Upper lobe of left lung (tissue), 6 donors: ENCODE data around the gene PCBP3. TPM values are rescaled to one million over a fixed set of nuclear protein-coding genes. Genes with fewer than 3 reads are reported as not detected.
A peak's percentile ranks its signal among the peaks of the same experiment; 100 is the strongest.

ENCODE experiments used
- ATAC-seq, 2 donors: fragments of 200-7000 bp; cut with Tn5 transposase; one replicate each; pipeline ENCODE4 v1.9.1; 2022; ENCODE audit warnings: mild to moderate bottlenecking in 2 of 2, moderate library complexity in 2 of 2; ENCODE audit not compliant: low FRiP score in 2 of 2
- DNase-seq, 2 donors: peaks; one replicate each; pipeline ENCODE4 v3.0.0-alpha.2; 2019 to 2020
- H3K27ac ChIP-seq, 4 donors: fragments of 200-600 bp; sonication (generic); one replicate each; pipeline ENCODE4 v1.5.1; 2016 to 2019
- H3K27me3 ChIP-seq, 4 donors: fragments of 200-600 bp; sonication (generic); one replicate each; pipeline ENCODE4 v1.5.1; 2017 to 2019
- H3K36me3 ChIP-seq, 4 donors: fragments of 200-600 bp; sonication (generic); one replicate each; pipeline ENCODE4 v1.5.1; 2016 to 2019
- H3K4me1 ChIP-seq, 4 donors: fragments of 200-600 bp; sonication (generic); one replicate each; pipeline ENCODE4 v1.5.1; 2018 to 2019
- H3K4me3 ChIP-seq, 4 donors: fragments of 200-600 bp; sonication (generic); one replicate each; pipeline ENCODE4 v1.5.1; 2017 to 2019; ENCODE audit warnings: mild to moderate bottlenecking in 2 of 4, moderate library complexity in 1 of 4
- H3K9me3 ChIP-seq, 4 donors: fragments of 200-600 bp; sonication (generic); one replicate each; pipeline ENCODE4 v1.5.1; 2018 to 2019
- EP300 ChIP-seq, 4 donors: sonication (generic); formaldehyde crosslinking; IDR thresholded peaks; one replicate each; pipeline ENCODE4 v1.5.1; 2017; ENCODE audit warnings: antibody characterized with exemption in 4 of 4, control low read depth in 2 of 4
- POLR2A ChIP-seq, 4 donors: fragments of 450-650 bp; IDR thresholded peaks; one replicate each; pipeline ENCODE4 v1.5.1; 2016 to 2017; ENCODE audit warnings: antibody characterized with exemption in 4 of 4, mild to moderate bottlenecking in 2 of 4
- POLR2AphosphoS5 ChIP-seq, 2 donors: sonication (generic); formaldehyde crosslinking; IDR thresholded peaks; one replicate each; pipeline ENCODE4 v1.5.1; 2017; ENCODE audit warnings: antibody characterized with exemption in 2 of 2
- WGBS, 2 donors: methylation state at CpG; one replicate each; pipeline ENCODE4 v1.1.5; 2017 to 2018; 5-methylcytosine and 5-hydroxymethylcytosine counted together
- total RNA-seq, 6 donors: library from RNA; depleted of rRNA in 4 of 6; stranded (reverse); fragments of >200 nt in 4 of 6; gene quantifications; one replicate each; pipeline versions ENCODE4 v1.1.0 to v1.2.1, GENCODE V29; 2016 to 2021
- TF ChIP-seq, protein P1 (sequence below), 6 experiments: fragments of 450-650 bp in 4 of 6; fragments of 200-600 bp in 2 of 6; sonication (generic) in 2 of 6; IDR thresholded peaks; one replicate each; pipeline ENCODE4 v1.5.1; 2016 to 2019; ENCODE audit warnings: antibody characterized with exemption in 6 of 6
- donor health status: DM: no; HTN: no; CAD: no; lungs with moderate emphysema.
- donor health status: DM: no; HTN: yes; CAD: no; lungs with severe emphysema.

Gene PCBP3
- total RNA-seq, 6 donors from 2014 or later, result 0.78 to 10.5 (median 3.3) TPM

DNA sequence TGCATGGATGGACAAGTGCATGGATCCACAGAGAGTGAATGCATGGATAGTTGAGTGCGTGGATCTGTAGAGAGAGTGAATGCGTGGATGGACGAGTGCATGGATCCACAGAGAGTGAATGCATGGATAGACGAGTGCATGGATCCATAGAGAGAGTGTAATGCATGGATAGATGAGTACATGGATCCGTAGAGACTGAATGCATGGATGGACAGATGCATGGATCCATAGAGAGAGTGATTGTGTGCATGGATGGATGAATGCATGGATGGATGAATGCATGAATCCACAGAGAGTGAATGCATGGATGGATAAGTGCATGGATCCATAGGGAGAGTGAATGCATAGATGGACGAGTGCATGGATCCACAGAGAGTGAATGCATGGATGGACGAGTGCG is 153.8 kb downstream of the PCBP3 start:
- H3K9me3 ChIP-seq, result no peaks in the 10 kb centered on the region
- H3K4me3 ChIP-seq, result no peak overlapping the region
- DNase-seq, result no peak
- H3K27ac ChIP-seq, result no peak overlapping the region
- H3K4me1 ChIP-seq, result no peaks in the 10 kb centered on the region
- ATAC-seq, result peak in 1 of 2 donors; percentile 49
- H3K27me3 ChIP-seq, result no peaks in the 10 kb centered on the region
- TF ChIP-seq, protein P1, sequence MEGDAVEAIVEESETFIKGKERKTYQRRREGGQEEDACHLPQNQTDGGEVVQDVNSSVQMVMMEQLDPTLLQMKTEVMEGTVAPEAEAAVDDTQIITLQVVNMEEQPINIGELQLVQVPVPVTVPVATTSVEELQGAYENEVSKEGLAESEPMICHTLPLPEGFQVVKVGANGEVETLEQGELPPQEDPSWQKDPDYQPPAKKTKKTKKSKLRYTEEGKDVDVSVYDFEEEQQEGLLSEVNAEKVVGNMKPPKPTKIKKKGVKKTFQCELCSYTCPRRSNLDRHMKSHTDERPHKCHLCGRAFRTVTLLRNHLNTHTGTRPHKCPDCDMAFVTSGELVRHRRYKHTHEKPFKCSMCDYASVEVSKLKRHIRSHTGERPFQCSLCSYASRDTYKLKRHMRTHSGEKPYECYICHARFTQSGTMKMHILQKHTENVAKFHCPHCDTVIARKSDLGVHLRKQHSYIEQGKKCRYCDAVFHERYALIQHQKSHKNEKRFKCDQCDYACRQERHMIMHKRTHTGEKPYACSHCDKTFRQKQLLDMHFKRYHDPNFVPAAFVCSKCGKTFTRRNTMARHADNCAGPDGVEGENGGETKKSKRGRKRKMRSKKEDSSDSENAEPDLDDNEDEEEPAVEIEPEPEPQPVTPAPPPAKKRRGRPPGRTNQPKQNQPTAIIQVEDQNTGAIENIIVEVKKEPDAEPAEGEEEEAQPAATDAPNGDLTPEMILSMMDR (IDR thresholded peaks at IDR 0.05), result no peak
- no peaks in the 10 kb centered on the region for H3K36me3 ChIP-seq
- 54 to 63% methylated on average over 8 of the region's 8 CpGs for WGBS, 2 donors

DNA sequence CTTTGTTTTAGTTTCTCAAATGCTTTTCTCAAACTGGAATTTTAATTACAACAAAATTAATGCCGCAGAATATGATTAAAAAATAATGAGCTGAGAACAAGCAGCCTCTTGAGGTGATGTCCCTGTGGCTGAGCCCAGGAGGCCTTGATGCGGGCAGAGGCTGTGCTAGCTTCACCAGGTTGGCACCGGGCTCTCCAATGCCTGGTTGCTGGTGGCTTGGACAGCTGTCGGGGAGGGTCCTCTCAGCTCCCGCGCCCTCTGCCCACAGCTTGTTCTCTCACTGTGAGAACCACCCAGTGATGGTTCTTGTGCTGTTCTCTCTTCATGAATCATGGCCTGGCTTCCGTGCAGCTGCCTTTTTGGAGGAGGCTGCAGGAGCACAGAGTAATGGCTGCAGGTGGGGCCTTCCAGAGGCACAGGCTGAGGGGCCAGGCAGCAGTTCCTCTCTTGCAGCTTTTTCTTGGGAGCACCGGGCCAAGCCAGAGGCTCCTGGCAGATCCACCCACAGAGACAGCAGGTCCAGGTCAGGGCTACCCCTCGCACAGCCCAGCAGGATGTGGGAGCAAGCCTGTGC is 156.3 kb downstream of the PCBP3 start:
- no peaks in the 10 kb centered on the region for H3K36me3 ChIP-seq
- DNase-seq (no peak), ATAC-seq (no peak)

DNA sequence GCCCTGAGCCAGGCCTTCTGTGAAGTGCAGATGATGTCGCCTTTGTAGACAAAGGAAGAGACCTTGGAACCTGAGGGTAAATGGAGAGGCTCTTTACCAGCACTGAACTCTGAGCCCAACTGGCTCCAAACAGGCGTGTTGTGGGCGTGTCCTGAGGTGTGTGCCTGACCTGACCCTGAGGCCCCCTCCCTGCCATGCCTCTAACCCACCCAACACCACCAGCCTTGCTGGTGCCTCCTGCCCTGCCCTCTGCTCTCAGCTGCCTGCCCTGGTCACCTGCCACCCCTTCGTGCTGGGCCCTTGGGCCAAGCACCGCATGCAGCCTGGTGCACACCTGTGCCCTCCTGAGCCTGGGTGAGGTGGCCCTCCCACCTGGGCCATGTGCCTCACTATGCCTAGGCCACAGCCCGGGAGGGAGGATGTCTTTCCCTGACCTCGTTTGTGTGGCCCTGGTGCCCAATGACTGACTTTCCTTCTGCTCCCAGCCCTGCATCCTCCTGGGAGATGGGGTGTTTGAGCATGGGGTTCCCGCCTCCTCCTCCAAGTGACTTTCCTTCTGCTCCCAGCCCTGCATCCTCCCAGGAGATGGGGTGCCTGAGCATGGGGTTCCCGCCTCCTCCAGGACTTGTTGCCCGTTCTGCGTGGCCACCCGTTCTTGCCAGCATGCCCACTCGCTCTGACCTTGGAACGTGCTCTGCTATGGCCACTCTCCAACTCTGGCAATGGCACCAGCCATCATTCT is 157.0 kb downstream of the PCBP3 start:
- DNase-seq (no peak), ATAC-seq (peak; percentile 8 to 19)
- H3K4me1 ChIP-seq, result no peaks in the 10 kb centered on the region
- no peaks in the 10 kb centered on the region for H3K9me3 ChIP-seq
- H3K27ac ChIP-seq, result no peak overlapping the region
- H3K27me3 ChIP-seq, result no peaks in the 10 kb centered on the region
- TF ChIP-seq POLR2A (IDR thresholded peaks at IDR 0.05) (no peak), EP300 (IDR thresholded peaks at IDR 0.05) (no peak), POLR2AphosphoS5 (IDR thresholded peaks at IDR 0.05) (no peak)
- TF ChIP-seq, protein P1 (IDR thresholded peaks at IDR 0.05), result no peak
- WGBS, 2 donors, result 84 to 96% methylated on average over 8 to 14 of the region's 14 CpGs
- H3K36me3 ChIP-seq, result no peaks in the 10 kb centered on the region
- H3K4me3 ChIP-seq, result no peak overlapping the region

More for the DNA sequence above, 156.3 kb downstream of the PCBP3 start:
- TF ChIP-seq, protein P1 (IDR thresholded peaks at IDR 0.05), result no peak
- TF ChIP-seq POLR2AphosphoS5 (IDR thresholded peaks at IDR 0.05) (no peak), EP300 (IDR thresholded peaks at IDR 0.05) (no peak), POLR2A (IDR thresholded peaks at IDR 0.05) (no peak)
- 79% methylated on average over 8 to 9 of the region's 9 CpGs for WGBS, 2 donors
- Histone ChIP-seq H3K27ac (no peak overlapping the region), H3K4me1 (no peaks in the 10 kb centered on the region), H3K9me3 (no peaks in the 10 kb centered on the region), H3K27me3 (no peaks in the 10 kb centered on the region), H3K4me3 (no peak overlapping the region)

DNA sequence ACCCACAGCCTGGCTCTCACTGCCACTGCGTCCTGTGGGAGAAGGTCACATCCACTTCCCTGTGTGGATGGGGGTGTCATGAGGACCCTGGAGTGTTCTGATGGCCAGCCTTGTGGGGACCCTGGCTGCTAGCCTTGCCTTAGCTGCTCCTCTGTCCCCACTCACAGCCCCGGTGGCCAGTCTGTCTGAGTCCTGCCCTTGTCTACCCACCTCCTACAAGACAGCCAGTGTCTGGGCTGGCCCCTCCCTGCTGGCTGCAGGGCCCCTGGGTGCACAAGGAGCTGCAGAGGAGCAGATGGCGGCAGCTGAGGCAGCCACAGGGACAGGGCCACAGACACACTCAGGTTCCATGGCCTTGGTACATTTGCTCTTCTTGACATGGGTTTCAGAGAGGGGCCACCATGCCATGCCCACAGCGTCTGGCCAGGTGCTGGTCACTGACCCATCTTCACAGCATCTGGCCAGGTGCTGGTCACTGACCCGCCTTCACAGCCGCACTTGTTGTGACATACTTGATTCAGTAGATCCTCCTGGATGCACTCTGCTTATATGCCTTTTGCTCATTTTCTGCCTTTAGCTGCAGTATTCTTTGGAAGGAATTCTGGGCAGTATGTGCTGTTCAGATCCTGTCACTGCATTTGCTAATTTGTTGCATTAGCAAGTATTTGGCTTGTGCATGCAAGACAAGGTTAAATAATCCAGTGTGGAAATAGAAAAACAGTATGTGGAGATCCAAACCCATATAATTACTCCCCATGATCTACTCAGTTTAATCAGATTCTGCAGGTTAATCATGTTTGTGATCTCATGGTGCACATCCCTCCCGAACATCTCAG is 157.8 kb downstream of the PCBP3 start:
- Histone ChIP-seq H3K36me3 (no peaks in the 10 kb centered on the region), H3K4me3 (no peak overlapping the region), H3K27ac (no peak overlapping the region), H3K4me1 (no peaks in the 10 kb centered on the region), H3K27me3 (no peaks in the 10 kb centered on the region), H3K9me3 (no peaks in the 10 kb centered on the region)
- peak in 1 of 2 donors; percentile 55 for DNase-seq
- no peak for ATAC-seq
- WGBS, 2 donors, result 94% methylated on average over 6 to 7 of the region's 7 CpGs
- TF ChIP-seq EP300 (IDR thresholded peaks at IDR 0.05), result no peak
- no peak for TF ChIP-seq POLR2AphosphoS5 (IDR thresholded peaks at IDR 0.05)
- TF ChIP-seq, protein P1 (IDR thresholded peaks at IDR 0.05), result no peak
- TF ChIP-seq POLR2A (IDR thresholded peaks at IDR 0.05), result no peak
